HG02981 (cell line): ENCODE data around the gene AIFM1.

Experiments used
- ATAC-seq: cut with Tn5 transposase; IDR thresholded peaks from one replicate; pipeline ENCODE4 v1.9.1; 2021; ENCODE audit warnings: mild to moderate bottlenecking, moderate library complexity; ENCODE audit not compliant: unreplicated experiment

The AIFM1 gene

DNA sequence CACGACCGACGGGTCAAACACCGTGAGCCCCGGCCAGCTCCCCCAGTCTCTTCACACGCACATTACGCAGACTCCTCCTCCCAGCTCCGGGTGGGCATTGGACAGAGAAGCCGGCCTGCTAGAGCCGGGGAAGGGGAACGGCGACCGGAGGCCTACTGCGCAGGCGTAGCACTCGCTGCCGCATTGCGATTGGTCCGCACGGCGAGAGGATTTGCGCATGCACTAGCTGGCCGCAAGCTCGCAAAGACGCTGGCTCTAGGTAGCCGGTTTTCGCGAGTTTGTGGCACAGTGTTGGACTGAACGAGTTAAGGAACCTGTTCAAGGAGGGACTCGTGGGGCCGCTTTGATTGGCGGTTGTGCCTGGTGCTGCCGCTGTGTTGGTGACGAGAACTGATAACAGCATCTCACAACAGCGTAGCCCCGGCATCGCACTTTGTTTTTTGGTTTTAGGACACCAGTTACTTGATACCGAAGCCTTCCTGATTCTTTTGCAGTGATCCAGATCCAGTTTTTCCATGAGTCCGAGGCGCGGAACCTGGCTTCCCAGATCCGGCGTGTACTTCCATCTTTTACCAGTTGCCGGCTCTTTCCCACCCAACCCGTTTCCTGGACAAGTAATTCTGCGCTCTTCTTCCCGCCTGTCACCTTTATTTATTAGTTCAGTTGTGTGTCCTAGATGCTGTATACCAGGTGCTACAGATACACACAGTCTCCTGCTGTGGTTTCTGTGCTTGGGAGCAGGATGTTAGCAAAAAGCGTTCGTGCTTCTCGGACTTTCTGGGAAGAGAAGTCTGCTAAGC is at the start of gene AIFM1:
Gene AIFM1 (minus strand): TSS at position 139 of the 800 bp plus-strand sequence. CDS start 185 bp downstream, outside the sequence.
- ATAC-seq = peak; percentile 87

DNA sequence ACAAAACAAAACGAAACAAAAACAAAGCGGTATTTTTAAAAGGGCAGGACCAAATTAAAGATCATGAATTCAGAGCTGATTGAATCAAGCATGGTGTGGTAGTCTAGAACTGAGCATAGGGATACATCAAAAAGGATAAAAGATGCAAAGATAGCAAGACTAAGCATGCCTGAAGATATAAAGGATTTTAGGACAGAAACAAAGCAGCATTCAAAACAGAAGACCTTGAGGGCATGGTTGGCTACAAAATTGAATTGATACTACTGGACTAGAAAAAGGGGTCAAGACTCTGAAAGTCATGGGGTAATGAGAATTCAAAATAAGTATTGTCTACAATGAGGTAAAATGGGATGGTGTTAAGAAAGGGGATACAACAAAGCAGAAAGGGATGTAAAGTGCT is 47.7 kb upstream of the AIFM1 start:
- no peak for ATAC-seq

DNA sequence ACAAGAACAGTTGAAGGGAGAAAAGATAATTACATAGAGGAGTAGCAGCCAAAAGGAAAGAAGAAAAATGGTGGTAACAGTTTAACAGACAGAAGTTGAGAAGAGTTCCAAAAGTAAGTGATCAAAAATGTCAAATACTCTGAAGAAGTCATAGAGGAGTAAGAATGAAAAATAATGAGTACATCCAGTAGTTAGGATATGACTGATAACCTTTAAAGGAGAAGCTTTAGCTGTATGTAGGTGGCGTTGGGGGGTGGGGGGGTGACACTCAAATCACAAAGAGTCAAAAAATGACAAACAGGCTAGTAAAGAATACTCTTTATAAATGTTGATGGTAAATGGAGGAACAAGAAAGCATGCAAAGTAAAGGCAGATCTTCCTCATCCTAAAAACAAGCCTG is 46.7 kb upstream of the AIFM1 start:
- ATAC-seq = no peak

DNA sequence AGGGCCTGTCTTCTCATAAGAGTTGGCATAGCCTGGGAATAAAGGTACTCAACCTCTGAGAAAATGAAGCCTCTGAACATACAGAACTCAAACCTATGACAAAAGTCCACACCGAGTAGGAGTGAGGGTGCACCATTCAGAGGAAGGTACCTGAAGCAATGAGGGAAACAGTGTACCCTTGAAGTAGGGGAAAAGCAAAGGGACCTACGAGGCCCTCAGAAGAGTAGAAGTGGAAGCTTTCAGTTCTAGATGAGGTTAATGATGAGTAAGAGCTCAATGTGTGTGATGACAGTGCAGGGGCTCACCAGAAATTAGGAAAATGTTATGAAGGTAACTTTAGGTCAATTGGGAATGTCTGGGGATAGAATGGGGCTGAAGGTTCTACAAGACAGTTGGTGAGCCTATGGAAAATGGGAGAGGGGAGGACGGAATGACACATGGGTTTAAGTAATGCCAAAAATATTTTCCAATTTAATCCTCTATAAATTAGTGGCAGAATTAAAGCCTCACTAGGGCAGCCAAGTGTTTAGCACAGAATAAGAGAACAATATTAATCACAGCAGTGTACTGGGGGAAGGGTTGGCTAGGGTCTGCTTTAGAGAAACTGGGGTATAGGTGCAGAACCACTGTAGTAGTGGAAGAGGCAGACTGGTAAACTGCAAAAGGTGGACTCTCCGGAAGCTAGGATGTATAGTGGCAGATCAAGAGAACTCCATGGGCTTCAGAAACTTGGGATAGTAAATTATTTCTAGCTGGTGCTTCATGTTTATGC is 46.0 kb upstream of the AIFM1 start:
- no peak for ATAC-seq

DNA sequence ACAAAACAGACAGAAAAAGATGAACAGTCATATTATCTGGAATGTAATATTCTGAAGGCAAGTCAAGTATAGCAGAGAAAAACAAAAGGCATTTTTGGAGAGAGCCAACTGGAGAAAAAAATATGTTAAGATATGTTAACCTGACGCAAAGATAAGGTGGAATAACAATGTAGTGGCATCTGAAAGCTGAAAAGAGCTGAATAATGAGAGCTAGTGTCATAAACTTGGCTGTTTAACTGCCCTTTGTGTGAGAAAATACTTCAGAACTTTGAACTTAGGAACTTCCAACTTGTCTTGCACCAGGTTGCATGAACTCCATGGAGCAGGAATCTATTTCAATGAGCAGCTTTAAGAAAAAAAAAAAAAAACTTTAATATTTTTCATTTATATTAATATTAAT is 39.0 kb upstream of the AIFM1 start:
- no peak for ATAC-seq

DNA sequence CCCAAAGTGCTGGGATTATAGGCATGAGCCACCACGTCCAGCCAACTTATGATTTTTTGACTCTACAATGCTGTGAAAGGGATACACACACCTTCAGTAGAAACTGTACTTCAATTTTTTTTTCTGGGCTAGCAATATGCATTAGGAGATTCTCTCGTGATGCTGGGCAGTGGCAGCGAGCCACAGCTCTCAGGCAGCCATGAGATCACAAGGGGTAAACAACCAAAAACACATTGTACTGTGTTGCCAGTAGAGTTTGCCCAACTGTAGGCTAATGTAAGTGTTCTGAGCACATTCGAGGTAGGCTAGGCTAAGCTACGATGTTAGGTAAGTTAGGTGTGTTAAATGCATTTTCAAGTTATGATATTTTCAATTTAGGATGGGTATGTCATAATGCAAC is 31.8 kb upstream of the AIFM1 start:
- no peak for ATAC-seq

DNA sequence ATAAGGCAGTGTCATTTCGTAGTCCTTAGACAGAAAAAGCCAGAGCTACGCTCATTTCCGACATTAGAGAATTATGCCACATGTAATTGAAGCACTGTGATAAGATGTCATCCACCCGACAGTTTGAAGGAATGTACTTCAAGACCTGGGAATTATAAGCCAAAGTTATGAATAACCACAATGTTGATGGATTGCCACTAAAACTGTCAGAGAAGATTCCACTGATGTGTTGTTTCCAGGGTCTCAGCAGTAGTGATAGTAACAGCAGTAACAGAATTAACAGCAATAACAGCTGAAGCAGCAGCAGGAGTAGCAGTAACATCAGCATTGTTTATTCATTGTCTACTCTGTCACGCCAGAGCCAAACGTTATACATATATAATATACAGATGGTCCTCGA is 30.8 kb upstream of the AIFM1 start:
- ATAC-seq = no peak

DNA sequence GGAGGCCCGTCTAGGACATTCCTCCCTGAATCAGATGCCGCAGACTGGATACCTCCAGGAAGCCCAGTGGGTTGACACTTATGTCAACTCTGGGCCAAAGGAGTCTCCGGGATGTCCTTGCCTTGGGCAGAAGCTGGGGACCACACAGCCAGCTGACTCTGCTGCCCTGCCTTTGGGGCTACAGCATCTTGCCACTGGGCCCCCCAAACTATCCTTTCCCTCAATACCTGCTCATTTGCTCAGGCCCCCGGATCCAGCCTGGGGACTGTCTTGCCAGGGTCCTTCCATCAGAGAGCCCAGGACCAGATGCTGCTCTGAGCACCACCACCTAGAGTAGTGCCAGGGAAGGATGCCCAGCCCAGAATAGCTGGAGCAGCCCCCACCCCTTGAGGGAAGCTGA is 25.2 kb upstream of the AIFM1 start:
- ATAC-seq = no peak

DNA sequence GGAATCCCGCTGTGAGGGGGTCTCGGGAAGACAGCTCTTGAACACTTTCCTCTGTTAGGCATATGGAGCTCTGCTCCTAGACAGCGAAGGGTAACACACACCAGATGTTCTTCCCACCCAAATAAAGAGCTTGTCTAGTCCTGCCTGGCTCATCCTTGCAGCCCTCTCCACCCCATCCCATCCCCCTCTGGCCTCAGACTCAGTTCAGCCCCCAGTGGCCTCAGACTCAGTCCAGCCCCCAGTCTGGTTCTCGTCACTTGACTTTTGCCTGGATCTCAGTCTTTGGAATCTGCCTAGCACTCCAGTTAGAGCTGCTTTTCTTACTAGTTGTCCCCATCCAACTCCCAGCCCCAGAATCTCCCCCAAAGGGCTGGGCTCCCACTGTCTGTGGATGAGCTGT is 21.0 kb upstream of the AIFM1 start:
- no peak for ATAC-seq

DNA sequence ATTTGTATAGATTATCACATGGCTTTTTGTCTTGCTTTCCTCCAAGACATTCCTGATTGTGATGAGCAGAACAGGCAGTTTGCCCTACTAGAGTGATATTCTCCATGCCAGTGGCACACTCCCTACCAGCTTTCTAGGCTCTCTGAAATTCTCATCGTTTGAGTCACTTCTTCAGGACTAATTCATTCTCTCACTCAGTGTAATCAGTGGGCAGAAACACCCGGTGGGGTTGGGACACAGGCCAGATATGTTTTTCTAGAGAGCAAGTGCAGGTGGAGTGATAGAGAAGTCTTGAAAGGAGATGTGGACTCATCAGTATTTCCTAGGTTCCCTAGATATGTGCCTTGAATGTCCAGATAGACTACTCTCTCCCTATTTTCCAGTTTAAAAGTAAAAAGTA is 19.2 kb upstream of the AIFM1 start:
- ATAC-seq = no peak

DNA sequence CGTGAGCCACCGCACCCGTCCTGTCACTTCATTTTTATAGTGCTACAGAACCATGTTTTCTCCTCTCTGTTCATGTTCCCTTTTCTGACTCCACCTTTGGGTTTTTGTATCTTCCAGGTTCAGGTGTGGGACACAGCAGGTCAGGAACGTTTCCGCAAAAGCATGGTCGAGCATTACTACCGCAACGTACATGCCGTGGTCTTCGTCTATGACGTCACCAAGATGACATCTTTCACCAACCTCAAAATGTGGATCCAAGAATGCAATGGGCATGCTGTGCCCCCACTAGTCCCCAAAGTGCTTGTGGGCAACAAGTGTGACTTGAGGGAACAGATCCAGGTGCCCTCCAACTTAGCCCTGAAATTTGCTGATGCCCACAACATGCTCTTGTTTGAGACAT is 18.5 kb upstream of the AIFM1 start:
- ATAC-seq = no peak

DNA sequence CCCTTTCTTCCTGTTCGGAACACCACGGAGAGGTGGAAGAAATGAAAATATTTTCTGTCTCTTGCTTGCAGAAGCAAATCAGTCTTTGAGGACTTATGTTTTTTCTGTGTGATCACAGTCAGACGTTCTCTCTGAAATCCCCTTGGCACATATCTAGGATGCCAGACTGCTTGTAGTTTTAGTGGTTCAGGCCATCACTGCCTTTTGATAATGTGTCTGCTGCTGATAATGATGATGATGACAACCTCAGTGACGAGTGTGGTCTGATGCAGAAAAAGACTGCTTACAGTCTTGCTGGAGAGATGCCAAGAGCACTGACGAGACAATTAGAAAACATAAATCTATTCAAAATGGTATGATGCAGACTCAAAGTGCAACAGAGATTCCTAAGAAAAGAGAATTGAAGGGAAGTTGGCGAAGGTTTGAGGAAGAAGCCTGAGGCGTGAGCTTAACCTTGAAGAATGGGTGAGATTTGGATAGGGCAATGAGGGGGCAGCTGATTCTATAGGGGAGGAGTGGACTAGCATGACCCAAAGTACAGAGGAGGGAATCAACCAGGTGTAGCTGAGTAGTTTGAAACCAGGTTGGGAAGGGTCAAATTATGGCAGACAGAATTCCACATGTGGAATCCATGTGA is 14.1 kb upstream of the AIFM1 start:
- ATAC-seq = no peak

DNA sequence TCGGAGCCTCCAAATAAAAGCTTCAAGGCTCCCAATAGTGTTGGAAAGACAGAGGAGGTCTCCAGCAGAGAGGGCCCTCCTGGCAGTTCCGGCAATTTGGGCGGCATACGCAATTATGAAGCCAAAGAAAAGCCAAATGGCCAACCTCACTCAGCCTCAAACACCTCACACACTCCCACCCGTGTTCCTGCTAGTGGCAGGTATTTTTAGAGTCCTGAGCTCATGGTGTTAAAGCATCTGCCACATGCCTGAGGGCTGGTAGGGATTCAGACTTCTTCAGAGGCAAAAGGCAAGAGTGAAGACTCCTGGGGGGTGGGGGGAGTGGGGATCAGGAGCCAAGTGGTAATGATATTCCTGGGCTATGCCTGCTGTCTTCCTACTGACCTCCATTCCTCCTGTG is 13.5 kb upstream of the AIFM1 start:
- ATAC-seq = no peak

DNA sequence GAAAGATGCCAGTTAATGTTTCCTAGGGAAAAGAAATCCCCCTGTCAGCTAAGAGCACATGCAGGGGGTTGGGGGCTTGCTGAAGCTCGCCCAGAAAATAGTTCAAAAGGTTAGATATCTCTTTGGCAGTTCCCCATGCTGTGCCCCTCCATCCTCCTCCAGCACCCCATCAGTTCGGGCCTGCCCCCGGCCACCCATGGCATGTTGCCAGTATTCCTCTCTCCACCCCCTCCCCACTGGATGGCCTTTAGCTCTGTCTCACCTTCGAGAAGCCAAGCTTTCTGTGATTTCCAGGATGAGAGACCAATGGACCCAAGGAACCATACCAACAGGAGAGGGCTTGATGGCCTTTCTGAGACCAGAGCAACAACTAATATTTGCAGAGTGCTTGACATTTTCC is 11.3 kb upstream of the AIFM1 start:
- ATAC-seq = no peak

DNA sequence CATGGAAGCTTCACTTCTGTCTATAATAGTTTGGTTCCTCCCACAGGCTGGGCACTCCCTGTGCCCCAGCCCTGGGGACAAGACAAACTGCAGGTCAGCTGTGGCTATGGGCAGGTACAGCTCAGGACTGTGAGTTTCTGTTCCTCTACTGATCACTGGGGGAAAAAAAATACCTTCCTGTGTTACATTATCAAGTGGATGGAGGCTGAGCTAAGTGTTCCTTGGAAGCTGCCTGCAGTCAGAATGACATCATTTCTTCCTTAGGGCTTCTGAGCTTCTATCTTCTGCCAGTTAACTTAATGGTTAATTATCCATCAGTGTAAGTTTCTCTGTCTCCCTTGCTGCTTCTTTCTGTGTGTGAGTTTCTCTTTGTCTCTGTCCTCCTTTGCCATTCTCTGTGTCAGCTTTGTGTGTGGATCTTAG is 10.7 kb upstream of the AIFM1 start:
- peak; percentile 76 for ATAC-seq

DNA sequence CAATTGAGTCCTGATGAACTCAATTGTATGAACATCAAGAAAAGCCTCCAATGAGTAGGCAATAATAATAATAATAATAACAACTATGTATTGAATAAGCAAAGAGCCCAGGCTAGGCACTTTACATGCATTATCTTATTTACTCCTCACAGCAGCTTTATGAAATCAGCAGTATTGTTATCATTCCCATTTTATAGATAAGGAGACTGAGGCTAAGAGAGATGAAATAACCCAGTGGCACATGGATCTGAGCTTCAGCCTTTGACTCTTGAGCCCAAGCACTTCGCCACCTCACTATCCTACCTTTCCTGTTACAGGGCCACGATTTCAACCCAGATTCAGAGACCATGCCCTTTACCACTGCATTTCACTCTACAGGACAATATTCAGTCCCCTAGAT is 9.3 kb upstream of the AIFM1 start:
- ATAC-seq = no peak

DNA sequence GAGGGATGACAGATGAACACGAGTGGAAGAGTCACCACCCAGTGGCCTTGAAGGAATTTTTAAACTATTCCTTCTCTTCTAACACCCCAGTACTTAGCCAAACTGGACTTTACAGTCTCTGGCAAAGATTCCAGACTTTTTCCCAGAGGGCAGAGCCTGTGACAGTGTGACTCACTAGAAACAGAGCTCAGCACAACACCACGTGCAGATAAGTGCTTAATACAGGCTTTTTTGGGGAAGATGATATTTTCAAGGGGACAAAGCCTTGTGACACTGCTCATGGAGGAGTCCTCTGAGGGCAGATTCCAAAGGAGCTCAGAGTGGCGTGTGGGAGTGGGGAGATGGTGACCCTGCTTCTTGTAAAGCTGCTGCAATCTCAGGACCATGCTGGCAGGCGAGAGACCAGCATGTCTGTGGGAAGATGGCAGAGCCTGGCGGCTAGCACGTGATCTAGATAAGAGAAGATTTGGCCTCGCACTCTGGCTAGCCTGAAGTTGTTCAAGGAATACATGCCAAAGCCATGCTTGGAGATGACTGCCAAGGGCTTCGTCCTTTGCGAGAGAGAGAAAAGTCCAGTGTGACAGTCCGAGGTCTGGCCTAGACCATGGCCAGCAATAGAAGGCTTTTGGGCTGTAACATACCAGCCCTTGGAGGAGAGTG is 8.5 kb upstream of the AIFM1 start:
- no peak for ATAC-seq

DNA sequence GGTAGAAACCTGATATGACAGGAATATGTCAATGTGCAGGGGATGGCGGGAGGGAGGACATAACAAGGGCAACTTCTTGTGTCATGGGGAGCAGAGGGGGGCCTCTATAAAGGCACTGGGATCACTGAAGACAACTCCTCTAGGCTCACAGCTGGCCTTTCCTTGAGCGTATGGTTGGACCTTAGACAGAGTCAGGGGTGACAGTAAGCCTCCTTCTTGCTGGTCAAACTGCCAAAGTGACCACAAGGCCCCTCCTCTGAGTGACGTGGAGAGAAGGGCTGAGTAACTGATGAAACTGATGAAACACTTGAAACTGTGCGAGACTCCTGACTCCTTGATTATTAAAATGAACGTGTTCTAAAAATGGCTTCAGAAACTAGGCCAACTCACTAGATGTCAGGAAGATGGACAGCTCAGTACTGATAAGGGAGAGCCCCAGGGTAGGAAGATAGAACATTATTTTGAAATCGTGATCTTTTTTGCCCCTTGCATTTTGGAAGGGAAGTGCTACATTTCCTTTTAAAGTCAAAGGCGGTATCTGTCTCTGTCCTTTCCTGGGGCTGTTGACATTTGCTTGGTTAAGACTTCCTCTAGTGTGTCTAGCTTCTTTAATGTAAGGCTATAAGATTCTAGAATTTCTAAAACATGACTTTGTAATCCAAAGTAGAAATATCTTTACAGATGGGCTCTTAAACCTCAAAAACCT is 7.7 kb upstream of the AIFM1 start:
- ATAC-seq = no peak

DNA sequence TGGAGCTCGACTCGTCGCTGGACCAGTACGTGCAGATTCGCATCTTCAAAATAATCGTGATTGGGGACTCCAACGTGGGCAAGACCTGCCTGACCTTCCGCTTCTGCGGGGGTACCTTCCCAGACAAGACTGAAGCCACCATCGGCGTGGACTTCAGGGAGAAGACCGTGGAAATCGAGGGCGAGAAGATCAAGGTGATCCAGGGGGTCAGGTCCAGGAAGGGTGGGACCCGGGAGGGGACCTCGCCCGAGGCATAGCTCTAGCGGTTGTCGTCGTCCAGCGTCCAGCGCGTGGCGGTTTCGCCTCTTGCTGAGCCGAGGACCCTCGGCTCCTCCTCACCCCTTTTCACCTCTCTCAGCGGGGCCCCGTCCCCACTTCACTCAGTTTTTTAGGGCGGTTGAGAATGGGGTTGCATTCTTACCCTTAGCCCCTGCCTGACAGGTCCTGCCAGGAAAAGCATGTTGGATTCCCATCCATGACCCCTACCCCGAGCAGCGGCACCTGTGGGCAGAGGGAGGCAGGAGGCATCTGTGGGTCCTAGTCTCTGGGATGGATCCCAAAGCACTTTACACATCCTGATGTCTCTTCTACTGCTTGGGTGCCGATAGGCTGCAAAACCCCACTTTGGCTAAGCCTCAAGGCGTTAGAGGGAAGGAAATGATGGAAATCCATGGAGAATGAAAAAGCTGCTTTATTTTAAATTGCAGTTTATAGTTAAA is 6.6 kb upstream of the AIFM1 start:
- ATAC-seq = no peak
